K562 (cell line): ENCODE results near the gene INO80E. TPM values are rescaled to one million over a fixed set of nuclear protein-coding genes. Genes with fewer than 3 reads are reported as not detected.

Source experiments
- ARID2 ChIP-seq: fragments of 450-650 bp; IDR thresholded peaks from 2 replicates; pipeline ENCODE4 v1.6.1; 2017; ENCODE audit warnings: antibody characterized with exemption, mild to moderate bottlenecking
- BRCA1 ChIP-seq, 2 experiments: fragments of 450-650 bp in 1 of 2; sonication (generic) in 1 of 2; formaldehyde crosslinking in 1 of 2; IDR thresholded peaks; 2 replicates each; pipeline versions ENCODE4 v1.5.0 to v1.6.1; 2017 to 2020; ENCODE audit warnings: mild to moderate bottlenecking in 1 of 2, missing genetic modification reagents in 1 of 2
- CAMTA2 ChIP-seq: fragments of 250-450 bp; sonication (Bioruptor Pico); conservative IDR thresholded peaks from 2 replicates; pipeline ENCODE4 v1.5.1; 2022
- CSDE1 ChIP-seq, 2 experiments: fragments of 450-650 bp; IDR thresholded peaks; 2 replicates each; pipeline ENCODE4 v1.6.1; 2016; ENCODE audit warnings: mild to moderate bottlenecking in 1 of 2
- GABPA ChIP-seq: fragments of 200-800 bp; sonication (Bioruptor generic); conservative IDR thresholded peaks from 2 replicates; pipeline ENCODE4 v1.6.1; 2016; ENCODE audit warnings: low read depth, missing genetic modification characterization, missing compliant biosample characterization
- HIVEP1 ChIP-seq: fragments of 250-450 bp; sonication (Bioruptor Pico); IDR thresholded peaks from 2 replicates; pipeline ENCODE4 v1.4.0; 2020; ENCODE audit warnings: mild to moderate bottlenecking
- MAFF ChIP-seq: IDR thresholded peaks from 2 replicates; pipeline ENCODE4 v1.6.1; 2012; ENCODE audit warnings: low read length, improper control_type of control experiment
- NFE2 ChIP-seq: IDR thresholded peaks from 2 replicates; pipeline ENCODE4 v1.6.1; 2014; ENCODE audit warnings: antibody characterized with exemption, low read depth
- NFE2L1 ChIP-seq: fragments of 450-650 bp; IDR thresholded peaks from 2 replicates; pipeline ENCODE4 v1.6.1; 2016; ENCODE audit warnings: missing genetic modification characterization, low read depth, mild to moderate bottlenecking, missing compliant biosample characterization, moderate library complexity, borderline replicate concordance
- NFIC ChIP-seq: fragments of 450-650 bp; IDR thresholded peaks from 2 replicates; pipeline ENCODE4 v1.6.1; 2017; ENCODE audit warnings: mild to moderate bottlenecking, inconsistent platforms
- NFIX ChIP-seq: fragments of 250-450 bp; sonication (Bioruptor Pico); IDR thresholded peaks from 2 replicates; pipeline ENCODE4 v1.4.0; 2020; ENCODE audit warnings: low read depth, mild to moderate bottlenecking, moderate library complexity
- NR4A1 ChIP-seq, 2 experiments: fragments of 250-450 bp in 1 of 2; fragments of 450-650 bp in 1 of 2; sonication (Bioruptor Pico) in 1 of 2; IDR thresholded peaks; 2 replicates each; pipeline versions ENCODE4 v1.4.0 to v1.6.1; 2016 to 2020; ENCODE audit warnings: mild to moderate bottlenecking in 2 of 2, missing compliant biosample characterization in 1 of 2, missing genetic modification characterization in 1 of 2, moderate library complexity in 1 of 2
- SMARCC2 ChIP-seq: fragments of 450-650 bp; IDR thresholded peaks from 2 replicates; pipeline ENCODE4 v1.6.1; 2017; ENCODE audit warnings: antibody characterized with exemption, moderate library complexity, mild to moderate bottlenecking, low read depth
- SP2 ChIP-seq: IDR thresholded peaks from 2 replicates; pipeline ENCODE4 v1.6.1; 2011; ENCODE audit warnings: mild to moderate bottlenecking, low read depth, low read length, moderate library complexity; ENCODE audit not compliant: poor library complexity, severe bottlenecking; ENCODE audit errors: extremely low read depth
- SRSF3 ChIP-seq: fragments of 200-400 bp; formaldehyde crosslinking; IDR thresholded peaks from 2 replicates; pipeline ENCODE4 v1.6.1; 2016; ENCODE audit warnings: mild to moderate bottlenecking, low read length, moderate library complexity; ENCODE audit not compliant: insufficient read depth
- TCF7 ChIP-seq: sonication (generic); IDR thresholded peaks from 2 replicates; pipeline ENCODE4 v1.6.1; 2016; ENCODE audit warnings: antibody characterized with exemption, borderline replicate concordance
- ZFPM2 ChIP-seq: fragments of 250-450 bp; sonication (Bioruptor Pico); IDR thresholded peaks from 2 replicates; pipeline ENCODE4 v1.5.1; 2022; ENCODE audit warnings: mild to moderate bottlenecking
- ZNF253 ChIP-seq: fragments of 250-450 bp; sonication (Bioruptor Pico); conservative IDR thresholded peaks from 2 replicates; pipeline ENCODE4 v1.6.1; 2021; ENCODE audit warnings: mild to moderate bottlenecking
- ZNF586 ChIP-seq: fragments of 450-650 bp; formaldehyde crosslinking; conservative IDR thresholded peaks from 2 replicates; pipeline ENCODE4 v1.4.0; 2020; ENCODE audit warnings: mild to moderate bottlenecking, moderate library complexity
- ZNF785 ChIP-seq: fragments of 250-450 bp; sonication (Bioruptor Pico); IDR thresholded peaks from 2 replicates; pipeline ENCODE4 v1.4.0; 2020; ENCODE audit warnings: mild to moderate bottlenecking
- ZSCAN29 ChIP-seq: fragments of 450-650 bp; IDR thresholded peaks from 2 replicates; pipeline ENCODE4 v1.6.1; 2017
- polyA plus RNA-seq, 8 experiments: library from polyadenylated mRNA; depleted of rRNA in 4 of 8; stranded (reverse) in 5 of 8; unstranded in 3 of 8; fragments of >200 nt; fragmentation: Nextera tagmentation in 2 of 8; fragmentation: Illumina TruSeq in 1 of 8; extraction: Ambion mirVana in 2 of 8; extraction: Trizol in 1 of 8; gene quantifications; 2 replicates each; pipeline versions ENCODE4 v1.2.1 to v1.2.3, GENCODE V29; 2011 to 2014; ENCODE audit warnings: inconsistent platforms in 1 of 8, missing spikeins in 1 of 8
- total RNA-seq, 7 experiments: library from RNA; depleted of rRNA in 6 of 7; stranded (reverse); fragments of >200 nt in 6 of 7; fragmentation: Illumina TruSeq in 2 of 7; extraction: Trizol in 2 of 7; gene quantifications; 2 replicates each; pipeline versions ENCODE4 v1.2.1 to v1.2.3, GENCODE V29; 2011 to 2021; ENCODE audit warnings: low replicate concordance in 1 of 7
- TF ChIP-seq, protein P1 (sequence below): fragments of 250-450 bp; sonication (Bioruptor Pico); IDR thresholded peaks from 2 replicates; pipeline ENCODE4 v1.8.0; 2021; ENCODE audit warnings: moderate library complexity, mild to moderate bottlenecking, inconsistent platforms
- TF ChIP-seq, protein P2 (sequence below): fragments of 250-450 bp; sonication (Bioruptor Pico); IDR thresholded peaks from 2 replicates; pipeline ENCODE4 v1.5.1; 2021; ENCODE audit warnings: mild to moderate bottlenecking
- TF ChIP-seq, protein P3 (sequence below): fragments of 250-450 bp; sonication (Bioruptor Pico); IDR thresholded peaks from 2 replicates; pipeline ENCODE4 v1.8.0; 2022; ENCODE audit warnings: moderate library complexity, mild to moderate bottlenecking, inconsistent platforms
- TF ChIP-seq, protein P4 (sequence below), 3 experiments: fragments of 200-800 bp in 1 of 3; sonication (Bioruptor generic) in 1 of 3; sonication (generic) in 1 of 3; formaldehyde crosslinking in 1 of 3; IDR thresholded peaks; 2 replicates each; pipeline versions ENCODE4 v1.6.1 to v1.8.0; 2016 to 2022; ENCODE audit warnings: mild to moderate bottlenecking in 2 of 3, missing compliant biosample characterization in 2 of 3, missing genetic modification characterization in 2 of 3, missing genetic modification reagents in 1 of 3

The INO80E gene
- total and polyA plus RNA-seq, 9 of the 15 experiments (the other 6 are each of a cell fraction or from before 2014, with no cell fraction given) = 0.31 to 102 (median 49.3) TPM

DNA sequence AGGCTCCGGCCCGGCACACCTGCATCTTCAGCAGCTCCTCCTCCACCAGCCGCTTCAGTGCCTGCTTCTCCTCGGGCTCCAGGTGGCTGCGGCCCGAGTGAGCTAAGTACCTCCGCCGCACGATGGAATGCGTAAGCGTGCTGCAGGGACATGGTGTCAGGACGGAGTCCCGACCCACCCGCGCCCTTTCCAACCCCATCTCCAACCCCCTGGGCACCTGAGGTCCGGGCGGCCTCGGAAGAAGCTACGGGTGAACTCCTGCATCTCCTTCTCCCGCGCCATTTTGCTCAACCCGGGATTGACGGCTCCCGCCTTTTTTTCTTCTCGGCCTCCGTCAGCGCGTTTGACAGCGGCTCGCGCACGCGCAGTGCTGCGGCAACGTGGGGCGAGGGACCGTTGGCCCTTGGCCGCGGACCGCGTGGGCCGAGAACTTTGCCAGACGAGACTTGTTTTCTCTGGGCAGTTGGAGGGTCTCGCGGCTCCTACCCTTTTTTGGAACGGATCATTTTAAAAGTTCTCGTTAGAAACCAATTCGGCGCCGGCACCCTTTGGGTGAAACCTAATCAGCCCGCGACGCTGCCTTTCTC is 624 bp upstream of the INO80E start, which contains the start of gene HIRIP3 (continued):
- TF ChIP-seq, protein P1, sequence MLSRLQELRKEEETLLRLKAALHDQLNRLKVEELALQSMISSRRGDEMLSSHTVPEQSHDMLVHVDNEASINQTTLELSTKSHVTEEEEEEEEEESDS (CRISPR knock-in tag) = no peak
- TF ChIP-seq NFIC (no peak; the same call in 1 of the 2 replicates), GABPA (no peak), NR4A1 (CRISPR knock-in tag; IDR thresholded peaks at IDR 0.05) (no peak), NR4A1 (tag; IDR thresholded peaks at IDR 0.05) (no peak; the same call in 1 of the 2 replicates), SRSF3 (no peak), ZNF785 (CRISPR knock-in tag) (no peak), ZSCAN29 (no peak), NFE2 (no peak), SP2 (no peak), ZNF586 (no peak), SMARCC2 (no peak), ARID2 (no peak), TCF7 (no peak; the same call in 1 of the 2 replicates), MAFF (no peak), NFE2L1 (tag) (no peak), NFIX (CRISPR knock-in tag) (no peak), HIVEP1 (CRISPR knock-in tag) (no peak), ZFPM2 (CRISPR knock-in tag) (no peak), CSDE1 (IDR thresholded peaks at IDR 0.05) (no peak; a peak in 1 of 4 replicates), BRCA1 (IDR thresholded peaks at IDR 0.05) (no peak), BRCA1 (CRISPR knock-in tag; IDR thresholded peaks at IDR 0.05) (no peak), CAMTA2 (CRISPR knock-in tag) (no peak), ZNF253 (no peak)
- TF ChIP-seq, protein P2, sequence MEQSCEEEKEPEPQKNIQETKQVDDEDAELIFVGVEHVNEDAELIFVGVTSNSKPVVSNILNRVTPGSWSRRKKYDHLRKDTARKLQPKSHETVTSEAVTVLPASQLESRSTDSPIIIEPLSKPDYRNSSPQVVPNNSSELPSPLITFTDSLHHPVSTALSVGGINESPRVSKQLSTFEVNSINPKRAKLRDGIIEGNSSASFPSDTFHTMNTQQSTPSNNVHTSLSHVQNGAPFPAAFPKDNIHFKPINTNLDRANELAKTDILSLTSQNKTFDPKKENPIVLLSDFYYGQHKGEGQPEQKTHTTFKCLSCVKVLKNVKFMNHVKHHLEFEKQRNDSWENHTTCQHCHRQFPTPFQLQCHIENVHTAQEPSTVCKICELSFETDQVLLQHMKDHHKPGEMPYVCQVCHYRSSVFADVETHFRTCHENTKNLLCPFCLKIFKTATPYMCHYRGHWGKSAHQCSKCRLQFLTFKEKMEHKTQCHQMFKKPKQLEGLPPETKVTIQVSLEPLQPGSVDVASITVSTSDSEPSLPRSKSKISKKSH (CRISPR knock-in tag) = no peak
- TF ChIP-seq, protein P3, sequence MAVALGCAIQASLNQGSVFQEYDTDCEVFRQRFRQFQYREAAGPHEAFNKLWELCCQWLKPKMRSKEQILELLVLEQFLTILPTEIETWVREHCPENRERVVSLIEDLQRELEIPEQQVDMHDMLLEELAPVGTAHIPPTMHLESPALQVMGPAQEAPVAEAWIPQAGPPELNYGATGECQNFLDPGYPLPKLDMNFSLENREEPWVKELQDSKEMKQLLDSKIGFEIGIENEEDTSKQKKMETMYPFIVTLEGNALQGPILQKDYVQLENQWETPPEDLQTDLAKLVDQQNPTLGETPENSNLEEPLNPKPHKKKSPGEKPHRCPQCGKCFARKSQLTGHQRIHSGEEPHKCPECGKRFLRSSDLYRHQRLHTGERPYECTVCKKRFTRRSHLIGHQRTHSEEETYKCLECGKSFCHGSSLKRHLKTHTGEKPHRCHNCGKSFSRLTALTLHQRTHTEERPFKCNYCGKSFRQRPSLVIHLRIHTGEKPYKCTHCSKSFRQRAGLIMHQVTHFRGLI (CRISPR knock-in tag) = no peak
- TF ChIP-seq, protein P4, sequence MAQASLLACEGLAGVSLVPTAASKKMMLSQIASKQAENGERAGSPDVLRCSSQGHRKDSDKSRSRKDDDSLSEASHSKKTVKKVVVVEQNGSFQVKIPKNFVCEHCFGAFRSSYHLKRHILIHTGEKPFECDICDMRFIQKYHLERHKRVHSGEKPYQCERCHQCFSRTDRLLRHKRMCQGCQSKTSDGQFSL (CRISPR knock-in tag; IDR thresholded peaks at IDR 0.05) = no peak
- TF ChIP-seq, protein P4 (tag; IDR thresholded peaks at IDR 0.05) = no peak
